KMS-11 (cell line): ENCODE measurements around the gene NDFIP1.

Experiments
- H2AFZ ChIP-seq: fragments of 200-600 bp; sonication (generic); 2 replicates; pipeline ENCODE4 v1.6.1; 2016; ENCODE audit warnings: antibody characterized with exemption, mixed run types, low read depth
- H3K27ac ChIP-seq: fragments of 200-600 bp; sonication (generic); 2 replicates; pipeline ENCODE4 v1.6.1; 2016; ENCODE audit warnings: mild to moderate bottlenecking, mixed run types
- H3K27me3 ChIP-seq: fragments of 200-600 bp; sonication (generic); 2 replicates; pipeline ENCODE4 v1.6.1; 2017; ENCODE audit warnings: mild to moderate bottlenecking, low read depth, mixed run types, moderate library complexity; ENCODE audit not compliant: insufficient read depth
- H3K36me3 ChIP-seq: fragments of 200-600 bp; sonication (generic); 2 replicates; pipeline ENCODE4 v1.6.1; 2017; ENCODE audit warnings: mild to moderate bottlenecking, mixed run types; ENCODE audit not compliant: insufficient read depth
- H3K4me1 ChIP-seq: fragments of 200-600 bp; sonication (generic); 2 replicates; pipeline ENCODE4 v1.6.1; 2016; ENCODE audit warnings: mild to moderate bottlenecking, low read depth, mixed run types; ENCODE audit not compliant: poor library complexity, severe bottlenecking
- H3K4me2 ChIP-seq: fragments of 200-600 bp; sonication (generic); 2 replicates; pipeline ENCODE4 v1.7.0; 2016; ENCODE audit warnings: mild to moderate bottlenecking, mixed run types
- H3K4me3 ChIP-seq: fragments of 200-600 bp; sonication (generic); IDR thresholded peaks from 2 replicates; pipeline ENCODE4 v1.6.1; 2017; ENCODE audit warnings: low read depth, low read length, mixed read lengths; ENCODE audit not compliant: insufficient read depth
- H3K79me2 ChIP-seq: fragments of 200-600 bp; sonication (generic); 2 replicates; pipeline ENCODE4 v1.6.1; 2016; ENCODE audit warnings: low read depth, mixed run types; ENCODE audit not compliant: insufficient read depth
- H3K9ac ChIP-seq: fragments of 200-600 bp; sonication (generic); 2 replicates; pipeline ENCODE4 v1.6.1; 2016; ENCODE audit warnings: mild to moderate bottlenecking, mixed run types
- H4K20me1 ChIP-seq: fragments of 200-600 bp; sonication (generic); 2 replicates; pipeline ENCODE4 v1.6.1; 2016; ENCODE audit warnings: mild to moderate bottlenecking, mixed run types; ENCODE audit not compliant: insufficient read depth
- CTCF ChIP-seq: fragments of 200-600 bp; sonication (generic); conservative IDR thresholded peaks from 2 replicates; pipeline ENCODE4 v1.6.1; 2017; ENCODE audit warnings: low read depth, mild to moderate bottlenecking, antibody characterized with exemption, low read length, moderate library complexity, mixed read lengths

Gene NDFIP1

GRCh38 chr5:142079306-142079721, 29.3 kb upstream of the NDFIP1 start:
- no peaks in the 10 kb centered on the region for H3K4me1 ChIP-seq
- no peaks in the 10 kb centered on the region for H3K27me3 ChIP-seq
- no peak overlapping the region for H2AFZ ChIP-seq
- no peaks in the 10 kb centered on the region for H4K20me1 ChIP-seq
- no peaks in the 10 kb centered on the region for H3K79me2 ChIP-seq
- no peak overlapping the region for H3K4me2 ChIP-seq
- TF ChIP-seq CTCF = no peak
- no peak overlapping the region for H3K9ac ChIP-seq
- H3K27ac ChIP-seq = no peak overlapping the region
- no peak overlapping the region for H3K4me3 ChIP-seq
- H3K36me3 ChIP-seq = no peaks in the 10 kb centered on the region

- no peak overlapping the region for H3K4me2 ChIP-seq
- H3K27me3 ChIP-seq = no peaks in the 10 kb centered on the region
- no peaks in the 10 kb centered on the region for H3K4me1 ChIP-seq
- H3K9ac ChIP-seq = no peak overlapping the region
- no peak overlapping the region for H3K27ac ChIP-seq
- no peak for TF ChIP-seq CTCF
- no peaks in the 10 kb centered on the region for H3K79me2 ChIP-seq
- H3K36me3 ChIP-seq = no peaks in the 10 kb centered on the region
- no peaks in the 10 kb centered on the region for H4K20me1 ChIP-seq
- no peak overlapping the region for H3K4me3 ChIP-seq
- H2AFZ ChIP-seq = no peak overlapping the region
Measured at GRCh38 chr5:142080248-142080647, 28.3 kb upstream of the NDFIP1 start.

GRCh38 chr5:142082182-142082781, 26.3 kb upstream of the NDFIP1 start:
- no peaks in the 10 kb centered on the region for H3K27me3 ChIP-seq
- H3K4me2 ChIP-seq = no peak overlapping the region
- H3K4me3 ChIP-seq = no peak overlapping the region
- TF ChIP-seq CTCF = no peak
- no peak overlapping the region for H3K9ac ChIP-seq
- no peaks in the 10 kb centered on the region for H3K4me1 ChIP-seq
- H3K27ac ChIP-seq = no peak overlapping the region
- no peaks in the 10 kb centered on the region for H3K79me2 ChIP-seq
- no peak overlapping the region for H2AFZ ChIP-seq
- no peaks in the 10 kb centered on the region for H4K20me1 ChIP-seq
- no peaks in the 10 kb centered on the region for H3K36me3 ChIP-seq

GRCh38 chr5:142086229-142086628, 22.4 kb upstream of the NDFIP1 start:
- no peak overlapping the region for H3K27ac ChIP-seq
- no peak overlapping the region for H3K9ac ChIP-seq
- no peaks in the 10 kb centered on the region for H3K4me1 ChIP-seq
- no peak for TF ChIP-seq CTCF
- no peaks in the 10 kb centered on the region for H3K36me3 ChIP-seq
- no peak overlapping the region for H3K4me3 ChIP-seq
- no peaks in the 10 kb centered on the region for H4K20me1 ChIP-seq
- no peak overlapping the region for H2AFZ ChIP-seq
- H3K4me2 ChIP-seq = no peak overlapping the region
- H3K27me3 ChIP-seq = no peaks in the 10 kb centered on the region
- no peaks in the 10 kb centered on the region for H3K79me2 ChIP-seq
